Stimulated activated naive B cell treated with anti-CD40 and anti-IgM and Interleukin-4, amounts not matched to agents 10 μg/mL and 1 μg/mL and 100 μg/mL, for 72 hours (primary cell): Measurements from ENCODE around the gene FOLR3.
A peak's percentile ranks its signal among the peaks of the same experiment; 100 is the strongest.
"Not testable (repeated sequence)": the region's sequence is repeated elsewhere in the genome, so short reads cannot be mapped to it uniquely, and the experiment has no call there.

Source experiments
- ATAC-seq, 2 donors: fragments of 150-1000 bp; cut with Tn5 transposase; replicated peaks; 2 replicates each; pipeline ENCODE4 v1.10.0; 2021; ENCODE audit warnings: moderate library complexity in 1 of 2
- DNase-seq: peaks from one replicate; pipeline ENCODE4 v3.0.0; 2021
- H3K27ac Mint-ChIP-seq: one replicate; pipeline ENCODE4 v1.8.0; 2022; ENCODE audit warnings: mild to moderate bottlenecking, mixed read lengths
- H3K27me3 Mint-ChIP-seq, 2 donors: one replicate each; pipeline ENCODE4 v1.8.0; 2022; ENCODE audit warnings: mixed read lengths in 2 of 2
- H3K36me3 Mint-ChIP-seq, 2 donors: one replicate each; pipeline ENCODE4 v1.8.0; 2022; ENCODE audit warnings: mixed read lengths in 2 of 2, mild to moderate bottlenecking in 1 of 2
- H3K4me1 Mint-ChIP-seq, 2 donors: one replicate each; pipeline ENCODE4 v1.8.0; 2022; ENCODE audit warnings: mixed read lengths in 2 of 2, mild to moderate bottlenecking in 1 of 2
- H3K4me3 Mint-ChIP-seq, 2 donors: one replicate each; pipeline ENCODE4 v1.8.0; 2022; ENCODE audit warnings: mild to moderate bottlenecking in 2 of 2, mixed read lengths in 2 of 2, moderate library complexity in 1 of 2
- H3K9me3 Mint-ChIP-seq, 2 donors: one replicate each; pipeline ENCODE4 v1.8.0; 2022; ENCODE audit warnings: mixed read lengths in 2 of 2, mild to moderate bottlenecking in 1 of 2

Gene FOLR3

GRCh38 chr11:72136684-72137262, 1.2 kb downstream of the FOLR3 start:
- Mint-ChIP-seq H3K27me3 (peaks cover 21 to 34% of the 10 kb centered on the region in 2 donors), H3K36me3 (no peaks in the 10 kb centered on the region), H3K4me3 (no peak overlapping the region), H3K9me3 (no peaks in the 10 kb centered on the region), H3K27ac (no peak overlapping the region), H3K4me1 (peaks cover 5 to 15% of the 10 kb centered on the region in 2 donors)
- ATAC-seq = peak; percentile 53 to 67
- no peak for DNase-seq

DNA sequence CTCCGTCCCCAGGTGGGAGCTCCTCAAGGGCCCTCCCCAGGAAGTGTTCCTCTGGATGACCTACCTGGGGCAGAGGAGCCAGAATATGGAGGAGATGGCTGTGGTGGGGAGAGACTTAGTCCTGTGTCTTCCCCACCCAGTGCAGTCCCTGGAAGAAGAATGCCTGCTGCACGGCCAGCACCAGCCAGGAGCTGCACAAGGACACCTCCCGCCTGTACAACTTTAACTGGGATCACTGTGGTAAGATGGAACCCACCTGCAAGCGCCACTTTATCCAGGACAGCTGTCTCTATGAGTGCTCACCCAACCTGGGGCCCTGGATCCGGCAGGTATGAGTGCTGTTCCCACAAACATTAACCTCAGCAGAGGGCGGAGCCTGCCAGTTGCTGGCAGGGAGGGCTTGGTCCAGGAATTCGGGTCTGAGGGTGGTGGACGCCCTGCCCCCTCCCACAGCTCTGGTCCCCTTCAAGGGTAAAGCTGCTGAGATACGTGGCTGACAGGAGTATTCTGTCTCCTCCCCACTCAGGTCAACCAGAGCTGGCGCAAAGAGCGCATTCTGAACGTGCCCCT, 3.4 kb downstream of the FOLR3 start:
- peaks cover 3 to 12% of the 10 kb centered on the region in 2 donors for H3K4me1 Mint-ChIP-seq
- H3K27ac Mint-ChIP-seq = no peak overlapping the region
- H3K36me3 Mint-ChIP-seq = no peaks in the 10 kb centered on the region
- no peak overlapping the region for H3K4me3 Mint-ChIP-seq
- H3K9me3 Mint-ChIP-seq = no peaks in the 10 kb centered on the region
- DNase-seq (no peak), ATAC-seq (no peak)
- peaks cover 22 to 28% of the 10 kb centered on the region in 2 donors for H3K27me3 Mint-ChIP-seq

- Mint-ChIP-seq H3K9me3 (no peaks in the 10 kb centered on the region), H3K27ac (no peak overlapping the region), H3K36me3 (no peaks in the 10 kb centered on the region), H3K4me1 (peaks cover 4 to 14% of the 10 kb centered on the region in 2 donors), H3K27me3 (peaks cover 22 to 28% of the 10 kb centered on the region in 2 donors), H3K4me3 (no peak overlapping the region)
- DNase-seq (no peak), ATAC-seq (no peak)
These were observed 4.0 kb downstream of the FOLR3 start for GRCh38 chr11:72139500-72139899.

DNA sequence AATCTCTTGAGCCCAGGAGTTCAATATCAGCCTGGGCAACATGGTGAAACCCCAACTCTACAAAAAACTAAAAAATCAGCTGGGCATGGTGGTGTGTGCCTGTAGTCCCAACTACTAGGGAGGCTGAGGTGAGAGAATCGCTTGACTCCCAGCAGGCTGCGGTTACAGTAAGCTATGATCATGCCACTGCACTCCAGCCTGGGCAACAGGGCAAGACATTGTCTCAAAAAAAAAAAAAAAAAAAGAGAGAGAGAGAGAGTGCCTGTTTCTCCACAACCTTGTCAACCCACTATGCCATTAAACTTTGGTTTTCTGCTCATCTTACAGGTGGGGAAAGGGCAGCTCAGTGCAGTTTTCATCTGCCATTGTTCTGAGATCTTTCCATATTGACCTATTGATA, 5.1 kb downstream of the FOLR3 start:
- Mint-ChIP-seq H3K4me1 (peaks cover 4 to 14% of the 10 kb centered on the region in 2 donors), H3K4me3 (no peak overlapping the region), H3K9me3 (no peaks in the 10 kb centered on the region), H3K27ac (no peak overlapping the region), H3K36me3 (no peaks in the 10 kb centered on the region), H3K27me3 (peaks cover 18 to 19% of the 10 kb centered on the region in 2 donors)
- DNase-seq = no peak
- ATAC-seq = no peak

- peaks cover 18 to 19% of the 10 kb centered on the region in 2 donors for H3K27me3 Mint-ChIP-seq
- H3K27ac Mint-ChIP-seq = no peak overlapping the region
- ATAC-seq (no peak), DNase-seq (no peak)
- peaks cover 4 to 12% of the 10 kb centered on the region in 2 donors for H3K4me1 Mint-ChIP-seq
- H3K4me3 Mint-ChIP-seq = no peak overlapping the region
- no peaks in the 10 kb centered on the region for H3K9me3 Mint-ChIP-seq
- H3K36me3 Mint-ChIP-seq = no peaks in the 10 kb centered on the region
These were observed 5.5 kb downstream of the FOLR3 start for GRCh38 chr11:72141066-72141465.

DNA sequence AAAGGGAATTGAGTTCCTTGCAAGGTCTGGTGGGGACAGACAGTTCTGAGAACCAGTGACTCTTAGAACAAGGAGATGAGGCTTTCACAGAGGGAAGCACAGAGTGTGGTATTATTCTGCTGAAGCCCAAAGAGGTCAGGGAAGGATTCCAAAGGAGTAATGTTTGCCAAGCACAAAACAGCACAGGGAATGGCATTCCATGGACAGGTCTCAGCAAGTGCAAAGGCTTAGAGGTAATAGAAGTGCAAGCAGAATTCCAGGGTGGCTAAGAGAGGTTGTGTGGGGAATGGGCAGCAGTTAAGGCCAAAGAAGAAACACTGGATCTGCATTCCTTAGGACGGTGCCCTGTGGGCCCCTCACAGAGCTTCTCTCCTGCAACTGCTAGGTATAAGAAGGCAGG, 6.6 kb downstream of the FOLR3 start:
- DNase-seq, H3K4me1 Mint-ChIP-seq, H3K36me3 Mint-ChIP-seq, H3K27ac Mint-ChIP-seq, H3K4me3 Mint-ChIP-seq, H3K9me3 Mint-ChIP-seq, ATAC-seq: not testable (repeated sequence)
- peaks cover 18 to 19% of the 10 kb centered on the region in 2 donors for H3K27me3 Mint-ChIP-seq

- not testable (repeated sequence) for H3K27ac Mint-ChIP-seq, H3K4me1 Mint-ChIP-seq, H3K36me3 Mint-ChIP-seq, H3K9me3 Mint-ChIP-seq, DNase-seq, ATAC-seq, H3K4me3 Mint-ChIP-seq
- peaks cover 18 to 19% of the 10 kb centered on the region in 2 donors for H3K27me3 Mint-ChIP-seq
These were observed 7.0 kb downstream of the FOLR3 start for GRCh38 chr11:72142543-72142942.

DNA sequence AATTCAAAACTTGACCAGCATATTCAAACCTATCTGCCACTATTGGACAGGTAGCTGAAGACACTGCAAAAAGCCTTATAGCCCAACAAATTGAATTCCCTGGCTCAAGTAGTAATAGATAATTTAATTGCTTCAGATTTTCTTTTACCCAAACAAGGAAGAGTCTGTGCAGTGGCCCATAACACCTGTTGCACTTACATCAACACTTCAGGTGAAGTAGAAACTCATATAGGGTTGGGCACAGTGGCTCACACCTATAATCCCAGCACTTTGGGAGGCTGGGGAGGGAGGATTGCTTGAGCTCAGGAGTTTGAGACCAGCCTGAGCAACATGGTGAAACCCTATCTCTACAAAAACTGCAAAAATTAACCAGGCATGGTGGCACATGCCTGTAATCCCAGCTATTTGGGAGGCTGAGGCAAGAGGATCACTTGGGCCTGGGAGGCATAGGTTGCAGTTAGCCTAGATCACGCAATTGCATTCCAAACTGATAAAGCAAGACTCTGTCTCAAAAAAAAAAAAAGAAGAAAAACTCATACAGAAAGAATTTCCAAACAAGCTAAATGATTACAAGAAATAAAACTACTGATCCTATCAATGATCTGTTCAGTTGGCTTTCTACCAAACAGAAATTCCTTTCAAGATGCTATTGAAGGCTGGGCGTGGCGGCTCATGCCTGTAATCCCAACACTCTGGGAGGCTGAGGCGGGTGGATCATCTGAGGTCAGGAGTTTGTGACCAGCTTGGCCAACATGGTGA, 9.5 kb downstream of the FOLR3 start:
- Mint-ChIP-seq H3K27me3 (peaks cover 14 to 15% of the 10 kb centered on the region in 2 donors), H3K4me1 (peaks cover 2 to 4% of the 10 kb centered on the region in 2 donors), H3K27ac (no peak overlapping the region), H3K36me3 (no peaks in the 10 kb centered on the region), H3K9me3 (no peaks in the 10 kb centered on the region), H3K4me3 (no peak overlapping the region)
- ATAC-seq (no peak), DNase-seq (no peak)

GRCh38 chr11:72146625-72147024, 11.1 kb downstream of the FOLR3 start:
- Mint-ChIP-seq H3K36me3 (no peaks in the 10 kb centered on the region), H3K4me1 (peaks cover 2 to 4% of the 10 kb centered on the region in 2 donors), H3K27me3 (peaks cover 5 to 6% of the 10 kb centered on the region in 2 donors), H3K9me3 (no peaks in the 10 kb centered on the region), H3K27ac (no peak overlapping the region), H3K4me3 (no peak overlapping the region)
- DNase-seq (no peak), ATAC-seq (no peak)

GRCh38 chr11:72150882-72151281, 15.4 kb downstream of the FOLR3 start:
- ATAC-seq (no peak), DNase-seq (no peak)
- peaks cover 0 to 7% of the 10 kb centered on the region in 2 donors for H3K27me3 Mint-ChIP-seq
- no peak overlapping the region for H3K27ac Mint-ChIP-seq
- no peaks in the 10 kb centered on the region for H3K9me3 Mint-ChIP-seq
- H3K4me1 Mint-ChIP-seq = no peaks in the 10 kb centered on the region
- no peaks in the 10 kb centered on the region for H3K36me3 Mint-ChIP-seq
- no peak overlapping the region for H3K4me3 Mint-ChIP-seq

- H3K27ac Mint-ChIP-seq, ATAC-seq, H3K4me3 Mint-ChIP-seq, DNase-seq, H3K4me1 Mint-ChIP-seq, H3K36me3 Mint-ChIP-seq, H3K9me3 Mint-ChIP-seq: not testable (repeated sequence)
- peaks cover under 1 to 14% of the 10 kb centered on the region in 2 donors for H3K27me3 Mint-ChIP-seq
These were observed 18.3 kb downstream of the FOLR3 start for GRCh38 chr11:72153874-72154273.

DNA sequence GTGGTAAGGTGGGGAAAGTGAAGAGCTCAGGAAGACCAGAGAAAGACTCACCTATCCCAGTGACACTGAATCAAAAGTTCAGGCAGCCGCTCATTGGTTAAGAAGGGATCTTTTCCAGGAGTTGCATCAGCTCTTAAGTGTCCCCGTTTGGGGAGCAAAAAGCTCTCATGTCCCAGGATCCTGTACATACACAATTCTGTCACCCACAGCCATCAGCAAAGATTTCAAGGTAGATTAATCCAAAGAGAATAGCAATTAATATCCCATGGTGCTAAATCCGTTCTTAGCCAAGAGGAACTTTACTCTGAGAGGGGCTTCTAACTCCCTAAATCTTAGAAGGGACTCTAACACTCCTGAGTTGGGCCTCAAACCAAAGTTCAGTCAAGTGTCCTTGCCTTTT, 19.3 kb downstream of the FOLR3 start:
- DNase-seq (no peak), ATAC-seq (no peak)
- Mint-ChIP-seq H3K9me3 (no peaks in the 10 kb centered on the region), H3K27me3 (peaks cover 10 to 17% of the 10 kb centered on the region in 2 donors), H3K4me3 (no peak overlapping the region), H3K4me1 (no peaks in the 10 kb centered on the region), H3K27ac (no peak overlapping the region), H3K36me3 (no peaks in the 10 kb centered on the region)

DNA sequence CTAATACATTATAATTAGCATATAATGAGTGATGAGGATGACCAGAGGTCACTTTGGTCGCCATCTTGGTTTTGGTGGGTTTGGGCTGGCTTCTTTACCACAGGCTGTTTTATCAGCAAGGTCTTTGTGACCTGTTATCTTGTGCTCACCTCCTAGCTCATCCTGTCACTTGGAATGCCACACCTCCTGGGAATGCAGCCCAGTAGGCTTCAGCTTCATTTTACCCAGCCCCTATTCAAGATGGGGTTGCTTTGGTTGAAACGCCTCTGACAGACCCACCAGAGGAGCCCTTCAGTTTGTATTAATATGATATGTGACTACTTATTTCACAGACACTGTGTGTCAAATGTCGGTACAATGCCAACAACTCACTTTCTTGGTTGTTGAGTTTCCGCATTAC, 20.2 kb downstream of the FOLR3 start:
- peaks cover 10 to 17% of the 10 kb centered on the region in 2 donors for H3K27me3 Mint-ChIP-seq
- no peaks in the 10 kb centered on the region for H3K9me3 Mint-ChIP-seq
- no peaks in the 10 kb centered on the region for H3K36me3 Mint-ChIP-seq
- DNase-seq = no peak
- no peak for ATAC-seq
- no peak overlapping the region for H3K4me3 Mint-ChIP-seq
- no peaks in the 10 kb centered on the region for H3K4me1 Mint-ChIP-seq
- no peak overlapping the region for H3K27ac Mint-ChIP-seq

GRCh38 chr11:72157131-72157530, 21.6 kb downstream of the FOLR3 start:
- H3K27me3 Mint-ChIP-seq = peaks cover 17 to 20% of the 10 kb centered on the region in 2 donors
- H3K27ac Mint-ChIP-seq = no peak overlapping the region
- no peaks in the 10 kb centered on the region for H3K9me3 Mint-ChIP-seq
- H3K36me3 Mint-ChIP-seq = no peaks in the 10 kb centered on the region
- H3K4me3 Mint-ChIP-seq = no peak overlapping the region
- no peaks in the 10 kb centered on the region for H3K4me1 Mint-ChIP-seq
- ATAC-seq = no peak
- DNase-seq = no peak

DNA sequence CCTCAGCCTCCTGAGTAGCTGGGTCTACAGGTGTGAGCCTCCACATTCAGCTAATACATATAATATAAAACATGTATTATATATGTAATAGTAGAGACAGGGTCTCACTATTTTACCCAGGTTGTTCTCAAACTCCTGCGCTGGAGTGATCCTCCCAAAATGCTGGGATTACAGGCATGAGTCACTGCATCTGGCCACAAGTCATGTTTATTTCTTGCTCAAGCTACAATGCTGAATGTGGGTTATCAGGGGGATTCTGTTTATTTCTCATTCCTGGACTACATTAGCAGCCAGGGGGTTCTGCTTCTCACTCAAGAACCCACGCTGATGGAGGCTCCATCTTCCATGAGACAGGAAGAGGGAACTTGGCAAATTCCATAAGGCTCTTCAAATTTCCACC, 24.8 kb downstream of the FOLR3 start:
- H3K4me3 Mint-ChIP-seq = no peak overlapping the region
- no peak overlapping the region for H3K27ac Mint-ChIP-seq
- H3K27me3 Mint-ChIP-seq = peaks cover 17 to 19% of the 10 kb centered on the region in 2 donors
- H3K36me3 Mint-ChIP-seq = no peaks in the 10 kb centered on the region
- ATAC-seq (no peak), DNase-seq (no peak)
- no peaks in the 10 kb centered on the region for H3K9me3 Mint-ChIP-seq
- H3K4me1 Mint-ChIP-seq = no peaks in the 10 kb centered on the region
